Heart left ventricle (tissue), 16 donors: Measurements from ENCODE around the gene SPATA25. TPM values are rescaled to one million over a fixed set of nuclear protein-coding genes. Genes with fewer than 3 reads are reported as not detected.
"Not testable (repeated sequence)": the region's sequence is repeated elsewhere in the genome, so short reads cannot be mapped to it uniquely, and the experiment has no call there.

Source experiments
- ATAC-seq, 4 donors: fragments of 200-7000 bp; cut with Tn5 transposase; one replicate each; pipeline ENCODE4 v1.9.1; 2020 to 2022; ENCODE audit warnings: moderate library complexity in 4 of 4, mild to moderate bottlenecking in 3 of 4, moderate number of reproducible peaks in 1 of 4
- DNase-seq, 5 donors: peaks; one replicate each; pipeline ENCODE4 v3.0.0-alpha.2; 2020
- H3K27ac ChIP-seq, 12 donors: fragments of 200-600 bp; sonication (generic) in 4 of 12; one replicate each; pipeline versions ENCODE4 v1.5.0 to v1.8.0; 2016 to 2022; ENCODE audit warnings: mild to moderate bottlenecking in 2 of 12
- H3K27me3 ChIP-seq, 9 donors: fragments of 200-600 bp; sonication (generic) in 2 of 9; one replicate each; pipeline versions ENCODE4 v1.5.1 to v1.8.0; 2016 to 2022; ENCODE audit warnings: mild to moderate bottlenecking in 3 of 9
- H3K36me3 ChIP-seq, 9 donors: fragments of 200-600 bp; sonication (generic) in 2 of 9; one replicate each; pipeline versions ENCODE4 v1.5.0 to v1.8.0; 2018 to 2022; ENCODE audit warnings: mild to moderate bottlenecking in 2 of 9
- H3K4me1 ChIP-seq, 12 donors: fragments of 200-600 bp; sonication (generic) in 4 of 12; one replicate each; pipeline versions ENCODE4 v1.5.0 to v1.8.0; 2016 to 2022; ENCODE audit warnings: mild to moderate bottlenecking in 3 of 12
- H3K4me3 ChIP-seq, 12 donors: fragments of 200-600 bp; sonication (generic) in 4 of 12; one replicate each; pipeline versions ENCODE4 v1.5.0 to v1.8.0; 2017 to 2022; ENCODE audit warnings: mild to moderate bottlenecking in 9 of 12, moderate library complexity in 4 of 12
- H3K9me3 ChIP-seq, 12 donors: fragments of 200-600 bp; sonication (generic) in 4 of 12; one replicate each; pipeline versions ENCODE4 v1.5.0 to v1.8.0; 2016 to 2022; ENCODE audit warnings: mild to moderate bottlenecking in 1 of 12
- POLR2A ChIP-seq, 2 donors: fragments of 450-650 bp; IDR thresholded peaks; one replicate each; pipeline ENCODE4 v1.6.1; 2017; ENCODE audit warnings: antibody characterized with exemption in 2 of 2, mild to moderate bottlenecking in 2 of 2, moderate library complexity in 2 of 2
- WGBS, 4 donors: extraction: QIAGEN DNeasy Blood & Tissue Kit in 2 of 4; methylation state at CpG; one replicate each; pipeline versions ENCODE4 v1.1.5 to v1.1.7; 2013 to 2018; 5-methylcytosine and 5-hydroxymethylcytosine counted together
- intact Hi-C, 10 donors: fragments of 100-400 bp; cut with DNase I; formaldehyde crosslinking; loops; one replicate each; pipeline versions ENCODE4 v1.11.1 to v1.14.2; 2022
- polyA plus RNA-seq, 2 donors: library from polyadenylated mRNA; stranded (reverse); fragments of 200-250 nt; gene quantifications; one replicate each; pipeline ENCODE4 v1.2.3, GENCODE V29; 2013
- total RNA-seq, 9 donors: library from RNA; depleted of rRNA in 2 of 9; stranded (reverse); fragments of >200 nt in 2 of 9; fragmentation: NEBNext Ultra II Directional in 3 of 9; extraction: Animal tissue kit (Norgen Biotek cat#: 25700) in 3 of 9; gene quantifications; one replicate each; pipeline versions ENCODE4 v1.1.0 to v1.2.4, GENCODE V29; 2016 to 2023
- TF ChIP-seq, protein P1 (sequence below), 12 donors: fragments of 200-600 bp; sonication (generic) in 4 of 12; IDR thresholded peaks; one replicate each; pipeline versions ENCODE4 v1.5.0 to v1.8.0; 2018 to 2022; ENCODE audit warnings: antibody characterized with exemption in 12 of 12, mild to moderate bottlenecking in 5 of 12
- donor health status: ischemic (EF 13 %, LVEDD 7.1; RV severe dilation, severe dysfunction).
- donor health status: healthy with polysubstance abuse.
- donor health status: DM: no; HTN: yes; CAD: no.
- donor health status: DM: no; HTN: no; CAD: no.
- donor health status: ischemic (EF 25% LVEDD 6.9; RV normal size, moderate dysfunction).
- donor health status: ischemic (EF 25% LVEDD 5.7; RV mildly dilated, moderate dysfunction).
- donor health status: healthy.
- donor health status: DM: yes; HTN: yes; CAD: no.
- donor health status: ischemic (EF 35%, LVEDD 5.7; RV mildly dilated, moderate dysfunction).
- donor health status: nonischemic (EF 11% LVEDD 7.7; RV severe dilation, severe dysfunction).
- donor health status: DM: yes; HTN: yes; CAD: no.
- donor health status: PGD.
- donor health status: ischemic (EF 29% LVEDD 5.4; RV normal size, mild dysfunction).
- donor health status: nonischemic (EF 23%, LVEDD 6.1; RV moderate dilation, normal function).

Gene SPATA25
- total and polyA plus RNA-seq, 11 donors, result 0.58 to 4.0 (median 1.8) TPM; not detected in 2

DNA sequence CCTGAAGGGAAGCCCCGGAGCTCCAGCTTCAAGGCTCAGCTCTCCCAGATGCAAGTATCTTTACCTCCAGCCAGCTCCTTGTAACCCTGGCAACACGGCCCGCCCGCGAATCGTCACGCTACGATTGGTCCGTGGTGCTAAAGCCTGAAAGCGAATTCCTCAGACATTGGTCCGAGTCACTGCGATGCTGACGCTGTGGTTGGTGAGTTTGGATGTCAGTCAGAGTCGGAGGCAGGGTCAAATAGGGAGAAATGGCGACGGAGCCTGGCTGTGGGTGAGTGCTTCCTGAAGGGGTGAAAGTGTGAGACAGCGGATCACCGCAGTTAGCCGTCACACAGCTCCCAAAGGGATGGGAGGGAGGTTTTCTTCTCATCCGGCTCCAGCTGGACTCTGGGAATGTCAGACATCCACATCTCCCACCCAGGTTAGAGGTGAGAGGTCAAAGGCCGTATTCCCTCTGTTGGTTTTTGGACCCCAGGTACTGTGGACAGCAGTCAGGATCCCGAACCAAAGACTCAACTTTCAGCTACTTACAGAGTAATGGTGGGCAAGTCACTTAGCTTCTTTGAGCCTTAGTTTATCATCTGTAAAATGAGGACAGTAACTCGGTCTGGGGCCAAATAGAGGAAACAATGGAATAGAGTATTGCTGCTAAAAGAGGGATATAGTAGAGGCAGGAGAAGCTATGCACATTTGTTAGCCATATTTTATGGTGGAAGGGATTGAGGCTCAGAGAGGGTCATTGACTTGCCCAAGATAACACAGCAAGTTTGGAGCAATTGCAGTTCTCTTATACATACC is 6.2 kb downstream of the SPATA25 start, which contains the start of gene ZSWIM1:
Gene ZSWIM1 (plus strand): TSS at position 240 of the 801 bp plus-strand sequence. CDS start 1,366 bp downstream, outside the sequence.
- TF ChIP-seq POLR2A (IDR thresholded peaks at IDR 0.05), result peak in 1 of 2 donors; percentile 75
- TF ChIP-seq, protein P1, sequence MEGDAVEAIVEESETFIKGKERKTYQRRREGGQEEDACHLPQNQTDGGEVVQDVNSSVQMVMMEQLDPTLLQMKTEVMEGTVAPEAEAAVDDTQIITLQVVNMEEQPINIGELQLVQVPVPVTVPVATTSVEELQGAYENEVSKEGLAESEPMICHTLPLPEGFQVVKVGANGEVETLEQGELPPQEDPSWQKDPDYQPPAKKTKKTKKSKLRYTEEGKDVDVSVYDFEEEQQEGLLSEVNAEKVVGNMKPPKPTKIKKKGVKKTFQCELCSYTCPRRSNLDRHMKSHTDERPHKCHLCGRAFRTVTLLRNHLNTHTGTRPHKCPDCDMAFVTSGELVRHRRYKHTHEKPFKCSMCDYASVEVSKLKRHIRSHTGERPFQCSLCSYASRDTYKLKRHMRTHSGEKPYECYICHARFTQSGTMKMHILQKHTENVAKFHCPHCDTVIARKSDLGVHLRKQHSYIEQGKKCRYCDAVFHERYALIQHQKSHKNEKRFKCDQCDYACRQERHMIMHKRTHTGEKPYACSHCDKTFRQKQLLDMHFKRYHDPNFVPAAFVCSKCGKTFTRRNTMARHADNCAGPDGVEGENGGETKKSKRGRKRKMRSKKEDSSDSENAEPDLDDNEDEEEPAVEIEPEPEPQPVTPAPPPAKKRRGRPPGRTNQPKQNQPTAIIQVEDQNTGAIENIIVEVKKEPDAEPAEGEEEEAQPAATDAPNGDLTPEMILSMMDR (IDR thresholded peaks at IDR 0.05), result no peak
- Histone ChIP-seq H3K4me1 (peaks cover 0 to 34% (median 15%) of the 10 kb centered on the region in 12 donors), H3K4me3 (peak within 1 kb of the TSS; percentile 41 to 92 (median 69)), H3K27me3 (no peaks in the 10 kb centered on the region), H3K36me3 (peaks cover 0 to 62% (median 42%) of the 10 kb centered on the region in 9 donors), H3K27ac (peak within 1 kb of the TSS in 11 of 12 donors; percentile 79 to 90 (median 87)), H3K9me3 (no peaks in the 10 kb centered on the region)
- intact Hi-C loops, result no loop called here
- ATAC-seq (peak; percentile 97 to 99 (median 98)), DNase-seq (peak; percentile 99)
- 0 to 1% (median 1%) methylated on average over 23 of the region's 23 CpGs for WGBS, 4 donors

DNA sequence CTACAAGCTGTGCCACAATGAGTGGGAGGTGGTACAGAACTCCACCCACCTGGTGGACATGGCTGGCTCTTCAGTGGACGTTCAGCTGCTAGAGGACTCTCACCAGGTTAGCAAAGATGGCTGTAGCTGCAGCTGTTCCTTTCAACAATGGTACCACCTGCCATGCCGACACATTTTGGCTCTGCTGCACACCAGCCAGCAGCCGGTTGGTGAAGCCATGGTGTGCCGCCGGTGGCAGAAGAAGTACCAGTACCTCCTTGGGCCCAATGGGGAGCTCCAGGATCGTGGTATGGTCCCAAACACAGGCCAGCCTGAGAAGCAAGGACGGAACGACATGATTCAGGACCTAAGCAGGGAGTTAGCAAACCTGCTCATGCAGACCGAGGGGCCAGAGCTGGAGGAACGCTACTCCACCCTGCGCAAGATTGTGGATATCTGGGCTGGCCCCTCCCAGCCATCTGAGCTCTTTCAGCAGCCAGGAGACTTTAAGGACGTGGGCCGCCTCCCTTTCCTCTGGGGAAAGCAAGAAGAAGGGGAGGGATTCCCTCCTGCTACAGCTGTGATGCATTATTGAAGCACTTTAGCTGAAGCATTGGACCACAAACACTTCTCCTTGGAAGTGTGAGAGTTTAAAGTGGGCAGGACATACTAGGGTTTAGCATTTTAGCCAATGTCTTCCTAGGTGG is 9.2 kb downstream of the SPATA25 start:
- Histone ChIP-seq H3K27me3 (no peaks in the 10 kb centered on the region), H3K27ac (no peak overlapping the region), H3K36me3 (peaks cover 0 to 37% (median 30%) of the 10 kb centered on the region in 9 donors), H3K4me3 (no peak overlapping the region), H3K4me1 (peaks cover 0 to 20% (median 15%) of the 10 kb centered on the region in 12 donors), H3K9me3 (no peaks in the 10 kb centered on the region)
- 69 to 87% (median 81%) methylated on average over 11 to 13 of the region's 13 CpGs for WGBS, 4 donors
- TF ChIP-seq, protein P1 (IDR thresholded peaks at IDR 0.05), result no peak
- DNase-seq (peak in 1 of 5 donors; percentile 65), ATAC-seq (peak in 1 of 4 donors; percentile 19)
- intact Hi-C loops, result no loop called here

DNA sequence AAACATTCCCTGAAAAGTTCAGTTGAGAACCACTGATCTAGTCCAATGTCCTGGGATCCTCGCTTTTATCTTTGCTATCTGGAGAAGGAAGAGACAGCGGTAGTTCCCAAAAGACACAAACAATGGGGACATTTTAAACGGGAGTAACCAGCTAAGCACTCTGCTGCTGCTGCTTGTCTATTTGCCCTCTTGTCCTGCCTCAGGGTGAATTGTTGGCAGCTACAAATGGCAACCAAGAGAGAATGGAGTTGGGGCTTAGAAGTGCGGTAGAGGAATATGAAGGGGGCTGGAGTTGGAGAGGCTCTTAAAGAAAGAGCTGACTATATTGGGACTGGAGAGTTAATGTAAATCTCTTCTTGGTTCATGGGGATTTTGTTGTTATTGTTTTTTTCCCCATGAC is 12.8 kb downstream of the SPATA25 start:
- H3K27me3 ChIP-seq, result no peaks in the 10 kb centered on the region
- H3K27ac ChIP-seq, result no peak overlapping the region
- intact Hi-C loops, result no loop called here
- H3K36me3 ChIP-seq, result peaks cover 0 to 28% (median 20%) of the 10 kb centered on the region in 9 donors
- TF ChIP-seq, protein P1 (IDR thresholded peaks at IDR 0.05), result no peak
- TF ChIP-seq POLR2A (IDR thresholded peaks at IDR 0.05), result no peak
- no peak for ATAC-seq
- 57 to 74% (median 71%) methylated on average over 4 of the region's 4 CpGs for WGBS, 4 donors
- peaks cover 0 to 2% (median 0%) of the 10 kb centered on the region in 12 donors for H3K4me1 ChIP-seq
- no peak for DNase-seq
- H3K9me3 ChIP-seq, result no peaks in the 10 kb centered on the region
- H3K4me3 ChIP-seq, result no peak overlapping the region

DNA sequence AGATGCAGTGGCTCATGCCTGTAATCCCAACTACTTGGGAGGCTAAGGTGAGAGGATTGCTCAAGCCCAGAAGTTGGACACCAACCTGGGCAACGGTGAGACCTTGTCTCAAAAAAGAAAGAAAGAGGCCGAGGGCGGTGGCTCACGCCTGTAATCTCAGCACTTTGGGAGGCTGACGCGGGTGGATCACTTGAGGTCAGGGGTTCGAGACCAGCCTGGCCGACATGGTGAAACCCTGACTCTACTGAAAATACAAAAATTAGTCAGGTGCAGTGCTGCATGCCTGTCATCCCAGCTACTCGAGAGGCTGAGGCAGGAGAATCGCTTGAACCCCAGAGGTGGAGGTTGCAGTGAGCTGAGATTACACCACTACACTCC is 13.3 kb downstream of the SPATA25 start:
- intact Hi-C loops, H3K27me3 ChIP-seq, H3K9me3 ChIP-seq, DNase-seq, H3K4me3 ChIP-seq, ATAC-seq, H3K27ac ChIP-seq, H3K4me1 ChIP-seq: not testable (repeated sequence)
- peaks cover 0 to 27% (median 20%) of the 10 kb centered on the region in 9 donors for H3K36me3 ChIP-seq
- 92 to 95% (median 94%) methylated on average over 10 of the region's 10 CpGs for WGBS, 4 donors
